GM12878 (cell line): Measurements from ENCODE around the gene IL34. TPM values are rescaled to one million over a fixed set of nuclear protein-coding genes. Genes with fewer than 3 reads are reported as not detected.
"Not testable (repeated sequence)": the region's sequence is repeated elsewhere in the genome, so short reads cannot be mapped to it uniquely, and the experiment has no call there.

Experiments
- ATAC-seq: fragments of 200-7000 bp; cut with Tn5 transposase; 3 replicates; pipeline ENCODE4 v1.9.1; 2020; ENCODE audit warnings: mild to moderate bottlenecking, moderate library complexity
- BruUV-seq: library from RNA; stranded (reverse); fragments of 400-500 nt; replicated peaks from 2 replicates; lab custom pipeline; 2021; lab: Mats Ljungman, UMichigan
- CTCF ChIA-PET: fragments of 300-600 bp; sonication (Branson Sonifier 250); formaldehyde crosslinking; extraction: SDS; loops from one replicate; lab custom pipeline; 2021; ENCODE audit warnings: inconsistent platforms; lab: Yijun Ruan, JAX
- POLR2A ChIA-PET: fragments of 350-600 bp; formaldehyde crosslinking; extraction: SDS; loops from one replicate; lab custom pipeline; 2021; ENCODE audit warnings: inconsistent platforms; lab: Charles Lee
- RAD21 ChIA-PET: fragments of 300-600 bp; sonication (Branson Sonifier 250); formaldehyde crosslinking; loops from one replicate; lab custom pipeline; 2023; ENCODE audit warnings: antibody characterized with exemption; ENCODE audit not compliant: unreplicated experiment; lab: Charles Lee
- SMC1A ChIA-PET: fragments of 300-600 bp; sonication (Branson Sonifier 250); formaldehyde crosslinking; loops from one replicate; lab custom pipeline; 2023; ENCODE audit not compliant: unreplicated experiment, uncharacterized antibody; lab: Charles Lee
- DNase-seq: peaks from one replicate; pipeline ENCODE4 v3.0.0-alpha.2; 2011; ENCODE audit warnings: low read depth, low spot score
- FAIRE-seq: peaks from 3 replicates; lab custom pipeline; 2011; peaks lifted over from hg19 to GRCh38; lab: Jason Lieb, UNC
- H2AFZ ChIP-seq: 2 replicates; pipeline ENCODE4 v1.6.0; 2011; ENCODE audit warnings: low read depth, low read length, control low read depth; ENCODE audit not compliant: control insufficient read depth
- H3K27ac ChIP-seq: 2 replicates; pipeline ENCODE4 v1.5.1; 2011; ENCODE audit warnings: control low read depth; ENCODE audit not compliant: control insufficient read depth, insufficient read depth
- H3K27me3 ChIP-seq, 2 experiments: replicated peaks in 1 of 2; 2 replicates each; pipeline versions ENCODE4 v1.6.0 to v1.6.1; 2011; ENCODE audit warnings: low read length in 1 of 2; ENCODE audit not compliant: control insufficient read depth in 2 of 2, insufficient read depth in 2 of 2
- H3K36me3 ChIP-seq, 2 experiments: 2 replicates each; pipeline ENCODE4 v1.5.1; 2011; ENCODE audit warnings: low read length in 1 of 2; ENCODE audit not compliant: control insufficient read depth in 2 of 2, insufficient read depth in 2 of 2
- H3K4me1 ChIP-seq: 2 replicates; pipeline ENCODE4 v1.6.1; 2011; ENCODE audit warnings: mild to moderate bottlenecking, low read length, moderate library complexity, mixed read lengths; ENCODE audit not compliant: control insufficient read depth, insufficient read depth
- H3K4me2 ChIP-seq: 2 replicates; pipeline ENCODE4 v1.6.0; 2011; ENCODE audit warnings: control low read depth; ENCODE audit not compliant: control insufficient read depth, insufficient read depth
- H3K4me3 ChIP-seq: fragments of 200-600 bp; sonication (generic); 2 replicates; pipeline ENCODE4 v1.5.1; 2016
- H3K79me2 ChIP-seq: 2 replicates; pipeline ENCODE4 v1.6.0; 2011; ENCODE audit warnings: low read length; ENCODE audit not compliant: control insufficient read depth, insufficient read depth
- H3K9ac ChIP-seq: 2 replicates; pipeline ENCODE4 v1.8.0; 2011; ENCODE audit warnings: low read length, control low read depth, mixed read lengths; ENCODE audit not compliant: control insufficient read depth, insufficient read depth
- H3K9me3 ChIP-seq: replicated peaks from 3 replicates; pipeline ENCODE4 v1.5.1; 2011; ENCODE audit warnings: mild to moderate bottlenecking, low read length; ENCODE audit not compliant: control insufficient read depth, insufficient read depth
- H4K20me1 ChIP-seq: 2 replicates; pipeline ENCODE4 v1.6.0; 2011; ENCODE audit not compliant: control insufficient read depth, insufficient read depth
- CBX3 ChIP-seq: fragments of 200-600 bp; sonication (generic); IDR thresholded peaks from 2 replicates; pipeline ENCODE4 v1.6.1; 2016; ENCODE audit warnings: low read depth, borderline replicate concordance
- CBX5 ChIP-seq: sonication (generic); IDR thresholded peaks from 2 replicates; pipeline ENCODE4 v1.6.1; 2016; ENCODE audit warnings: low read depth, moderate library complexity, mild to moderate bottlenecking, inconsistent platforms
- FOXM1 ChIP-seq: IDR thresholded peaks from 2 replicates; pipeline ENCODE4 v1.6.1; 2012; ENCODE audit warnings: low read depth, mild to moderate bottlenecking, inconsistent platforms, low read length, moderate library complexity
- JUNB ChIP-seq: IDR thresholded peaks from 2 replicates; pipeline ENCODE4 v1.6.1; 2016; ENCODE audit warnings: antibody characterized with exemption, mild to moderate bottlenecking
- MEF2B ChIP-seq: fragments of 450-650 bp; IDR thresholded peaks from 2 replicates; pipeline ENCODE4 v1.6.1; 2018; ENCODE audit warnings: mild to moderate bottlenecking, moderate library complexity; ENCODE audit not compliant: partially characterized antibody, poor library complexity, severe bottlenecking
- MYC ChIP-seq: IDR thresholded peaks from 2 replicates; pipeline ENCODE4 v1.6.1; 2011; ENCODE audit warnings: mild to moderate bottlenecking, low read length, moderate library complexity, inconsistent platforms; ENCODE audit not compliant: insufficient read depth, insufficient replicate concordance, insufficient read length, severe bottlenecking
- RB1 ChIP-seq: fragments of 450-650 bp; formaldehyde crosslinking; IDR thresholded peaks from 2 replicates; pipeline ENCODE4 v1.6.1; 2017; ENCODE audit warnings: mild to moderate bottlenecking, borderline replicate concordance
- SP1 ChIP-seq: IDR thresholded peaks from one replicate; pipeline ENCODE4 v1.6.1; 2011; ENCODE audit warnings: low read depth, low read length
- SREBF2 ChIP-seq: IDR thresholded peaks from 2 replicates; pipeline ENCODE4 v1.6.1; 2012; ENCODE audit warnings: mild to moderate bottlenecking, low read length
- SUPT20H ChIP-seq: IDR thresholded peaks from 2 replicates; pipeline ENCODE4 v1.6.1; 2011; ENCODE audit warnings: low read depth, mild to moderate bottlenecking, low read length, moderate library complexity, borderline replicate concordance; ENCODE audit not compliant: control insufficient read depth
- WGBS: methylation state at CpG from one replicate; pipeline ENCODE4 v1.1.6; 2016; ENCODE audit warnings: low lambda C conversion rate; ENCODE audit not compliant: insufficient replicate concordance, insufficient coverage; ENCODE audit errors: missing lambda C conversion rate; 5-methylcytosine and 5-hydroxymethylcytosine counted together
- in situ Hi-C: fragments of 300-500 bp; cut with MboI; formaldehyde crosslinking; loops from 9 replicates; pipeline ENCODE4 v1.14.3; 2018; ENCODE audit warnings: mixed read lengths
- intact Hi-C: fragments of 100-400 bp; cut with micrococcal nuclease; formaldehyde crosslinking; loops from one replicate; pipeline ENCODE4 v1.14.2; 2022; ENCODE audit not compliant: unreplicated experiment
- polyA plus RNA-seq, 11 experiments: library from polyadenylated mRNA; depleted of rRNA in 4 of 11; unstranded in 6 of 11; stranded (reverse) in 5 of 11; fragments of >200 nt; fragmentation: Nextera tagmentation in 4 of 11; fragmentation: Illumina TruSeq in 1 of 11; extraction: Ambion mirVana in 4 of 11; extraction: Trizol in 1 of 11; gene quantifications; 1 replicate in 1 of 11; 2 replicates in 10 of 11; pipeline versions ENCODE4 v1.2.1 to v1.2.3, GENCODE V29; 2011 to 2016; ENCODE audit warnings: inconsistent platforms in 2 of 11, missing spikeins in 2 of 11, low read depth in 1 of 11
- total RNA-seq, 4 experiments: library from RNA; depleted of rRNA in 3 of 4; stranded (reverse); fragments of >200 nt in 3 of 4; fragmentation: Illumina TruSeq in 1 of 4; extraction: Trizol in 1 of 4; gene quantifications; 2 replicates each; pipeline versions ENCODE4 v1.2.1 to v1.2.3, GENCODE V29; 2013 to 2021
- TF ChIP-seq, protein P1 (sequence below): IDR thresholded peaks from 2 replicates; pipeline ENCODE4 v1.6.1; 2012; ENCODE audit warnings: improper control_type of control experiment, low read depth, low read length; ENCODE audit not compliant: insufficient replicate concordance

IL34 gene
- total and polyA plus RNA-seq, 10 of the 15 experiments (the other 5 are each of a cell fraction or from before 2014, with no cell fraction given) = 0.27 to 0.40 TPM; not detected in 8

DNA sequence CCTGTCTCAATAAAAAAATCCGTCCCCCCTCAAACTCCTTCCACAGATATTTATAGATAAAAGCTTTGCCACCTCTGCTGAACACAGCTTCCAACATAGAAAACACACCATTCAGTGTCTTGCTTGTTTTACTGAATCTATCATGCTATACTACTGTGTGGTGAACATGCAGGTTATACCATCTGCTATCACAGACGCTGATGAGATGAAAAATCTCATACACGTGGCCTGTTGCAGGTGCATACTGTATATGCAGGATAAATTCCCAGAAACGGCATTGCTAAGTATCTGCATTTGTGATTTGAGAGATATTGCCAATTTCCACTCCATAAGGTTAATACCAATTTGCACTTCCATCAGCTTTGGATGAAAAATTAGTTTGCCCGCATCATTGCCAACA, 30.4 kb upstream of the IL34 start (continued):
- TF ChIP-seq CBX3 (no peak), SP1 (no peak)

DNA sequence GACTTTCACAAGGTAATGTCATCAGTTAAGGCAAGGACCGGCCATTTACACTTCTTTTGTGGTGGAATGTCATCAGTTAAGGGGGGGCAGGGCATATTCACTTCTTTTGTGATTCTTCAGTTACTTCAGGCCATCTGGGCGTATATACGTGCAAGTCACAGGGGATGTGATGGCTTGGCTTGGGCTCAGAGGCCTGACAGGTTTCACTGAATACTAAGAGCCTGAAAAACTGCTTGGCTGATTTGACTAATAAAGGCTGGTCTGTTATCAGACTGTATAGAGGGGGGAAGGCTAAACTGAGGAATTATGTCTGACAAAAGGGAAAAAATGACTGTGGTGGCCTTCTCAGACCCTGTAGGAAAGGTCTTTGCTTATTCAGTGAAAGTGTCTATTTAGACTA, 24.5 kb upstream of the IL34 start:
- H3K9me3 ChIP-seq, DNase-seq, FAIRE-seq, ATAC-seq, H3K9ac ChIP-seq, H3K36me3 ChIP-seq, H3K27me3 ChIP-seq, H3K4me1 ChIP-seq, H3K79me2 ChIP-seq, intact Hi-C loops, H2AFZ ChIP-seq, BruUV-seq, in situ Hi-C loops, H4K20me1 ChIP-seq, H3K4me2 ChIP-seq, POLR2A ChIA-PET, H3K4me3 ChIP-seq, H3K27ac ChIP-seq, CTCF ChIA-PET, SMC1A ChIA-PET, RAD21 ChIA-PET: not testable (repeated sequence)
- 18% methylated on average over 2 of the region's 3 CpGs for WGBS

DNA sequence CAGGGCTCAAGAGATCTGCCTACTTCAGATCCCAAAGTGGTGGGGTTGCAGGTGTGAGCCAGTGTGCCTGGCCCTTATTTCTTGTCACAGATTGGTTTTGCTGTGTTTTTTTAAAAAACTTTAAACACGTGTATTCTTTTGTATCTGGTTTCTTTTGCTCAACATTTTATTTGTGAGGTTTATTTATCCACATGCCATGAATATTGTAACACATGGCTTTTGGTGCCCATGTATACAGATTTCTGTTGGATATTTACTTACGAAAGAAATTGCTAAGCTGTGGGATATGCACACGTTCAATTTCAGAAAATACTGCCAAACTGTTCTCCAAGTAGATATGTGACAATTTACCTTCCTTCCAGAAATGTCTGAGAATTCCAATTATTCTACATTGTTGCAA, 18.7 kb upstream of the IL34 start:
- Histone ChIP-seq H3K4me3 (no peak overlapping the region), H4K20me1 (no peaks in the 10 kb centered on the region), H2AFZ (no peak overlapping the region), H3K9ac (no peak overlapping the region), H3K27ac (no peak overlapping the region), H3K36me3 (no peaks in the 10 kb centered on the region), H3K4me1 (no peaks in the 10 kb centered on the region), H3K27me3 (no peaks in the 10 kb centered on the region), H3K9me3 (no peaks in the 10 kb centered on the region), H3K4me2 (no peak overlapping the region), H3K79me2 (no peaks in the 10 kb centered on the region)
- ATAC-seq (no peak), FAIRE-seq (no peak), DNase-seq (no peak)
- BruUV-seq = no TSS peak
- WGBS = 73% methylated on average over 3 of the region's 3 CpGs
- in situ Hi-C loops (no loop called here), intact Hi-C loops (no loop called here)
- POLR2A ChIA-PET = no interaction called here
- SMC1A ChIA-PET = no interaction called here
- CTCF ChIA-PET = no interaction called here
- RAD21 ChIA-PET = no interaction called here
- TF ChIP-seq, protein P1, sequence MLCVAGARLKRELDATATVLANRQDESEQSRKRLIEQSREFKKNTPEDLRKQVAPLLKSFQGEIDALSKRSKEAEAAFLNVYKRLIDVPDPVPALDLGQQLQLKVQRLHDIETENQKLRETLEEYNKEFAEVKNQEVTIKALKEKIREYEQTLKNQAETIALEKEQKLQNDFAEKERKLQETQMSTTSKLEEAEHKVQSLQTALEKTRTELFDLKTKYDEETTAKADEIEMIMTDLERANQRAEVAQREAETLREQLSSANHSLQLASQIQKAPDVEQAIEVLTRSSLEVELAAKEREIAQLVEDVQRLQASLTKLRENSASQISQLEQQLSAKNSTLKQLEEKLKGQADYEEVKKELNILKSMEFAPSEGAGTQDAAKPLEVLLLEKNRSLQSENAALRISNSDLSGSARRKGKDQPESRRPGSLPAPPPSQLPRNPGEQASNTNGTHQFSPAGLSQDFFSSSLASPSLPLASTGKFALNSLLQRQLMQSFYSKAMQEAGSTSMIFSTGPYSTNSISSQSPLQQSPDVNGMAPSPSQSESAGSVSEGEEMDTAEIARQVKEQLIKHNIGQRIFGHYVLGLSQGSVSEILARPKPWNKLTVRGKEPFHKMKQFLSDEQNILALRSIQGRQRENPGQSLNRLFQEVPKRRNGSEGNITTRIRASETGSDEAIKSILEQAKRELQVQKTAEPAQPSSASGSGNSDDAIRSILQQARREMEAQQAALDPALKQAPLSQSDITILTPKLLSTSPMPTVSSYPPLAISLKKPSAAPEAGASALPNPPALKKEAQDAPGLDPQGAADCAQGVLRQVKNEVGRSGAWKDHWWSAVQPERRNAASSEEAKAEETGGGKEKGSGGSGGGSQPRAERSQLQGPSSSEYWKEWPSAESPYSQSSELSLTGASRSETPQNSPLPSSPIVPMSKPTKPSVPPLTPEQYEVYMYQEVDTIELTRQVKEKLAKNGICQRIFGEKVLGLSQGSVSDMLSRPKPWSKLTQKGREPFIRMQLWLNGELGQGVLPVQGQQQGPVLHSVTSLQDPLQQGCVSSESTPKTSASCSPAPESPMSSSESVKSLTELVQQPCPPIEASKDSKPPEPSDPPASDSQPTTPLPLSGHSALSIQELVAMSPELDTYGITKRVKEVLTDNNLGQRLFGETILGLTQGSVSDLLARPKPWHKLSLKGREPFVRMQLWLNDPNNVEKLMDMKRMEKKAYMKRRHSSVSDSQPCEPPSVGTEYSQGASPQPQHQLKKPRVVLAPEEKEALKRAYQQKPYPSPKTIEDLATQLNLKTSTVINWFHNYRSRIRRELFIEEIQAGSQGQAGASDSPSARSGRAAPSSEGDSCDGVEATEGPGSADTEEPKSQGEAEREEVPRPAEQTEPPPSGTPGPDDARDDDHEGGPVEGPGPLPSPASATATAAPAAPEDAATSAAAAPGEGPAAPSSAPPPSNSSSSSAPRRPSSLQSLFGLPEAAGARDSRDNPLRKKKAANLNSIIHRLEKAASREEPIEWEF = no peak
- no peak for TF ChIP-seq FOXM1
- no peak for TF ChIP-seq MYC
- no peak for TF ChIP-seq RB1
- no peak for TF ChIP-seq SUPT20H
- no peak for TF ChIP-seq MEF2B
- TF ChIP-seq CBX5 = no peak
- TF ChIP-seq SREBF2 = no peak
- TF ChIP-seq JUNB = no peak
